COLO668 (cell line): ENCODE results near the gene ZNF548.

ENCODE experiments used
- DNase-seq: peaks from one replicate; lab custom pipeline; 2025; ENCODE audit not compliant: unreplicated experiment; lab: John Stamatoyannopoulos, UW

Gene ZNF548

DNA sequence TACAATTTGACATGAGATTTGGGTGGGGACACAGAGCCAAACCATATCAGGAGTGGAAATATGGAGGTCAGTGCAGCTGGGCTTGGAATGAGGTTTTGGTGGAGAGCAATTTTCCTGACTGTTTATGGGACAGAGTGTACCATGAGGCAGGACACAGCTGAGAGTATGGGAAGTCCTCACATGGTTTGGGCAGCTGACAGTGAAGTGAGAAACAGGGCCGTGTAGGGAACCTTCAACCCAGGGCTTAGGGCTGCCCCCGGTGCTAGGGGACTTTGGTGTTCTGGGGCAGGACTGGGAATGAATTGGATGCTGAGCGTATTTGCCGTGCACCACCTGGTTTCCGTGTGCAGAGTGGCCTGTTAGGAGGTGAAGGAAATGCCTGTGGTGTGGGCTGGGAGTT lies 6.1 kb downstream of the ZNF548 start:
- no peak for DNase-seq

DNA sequence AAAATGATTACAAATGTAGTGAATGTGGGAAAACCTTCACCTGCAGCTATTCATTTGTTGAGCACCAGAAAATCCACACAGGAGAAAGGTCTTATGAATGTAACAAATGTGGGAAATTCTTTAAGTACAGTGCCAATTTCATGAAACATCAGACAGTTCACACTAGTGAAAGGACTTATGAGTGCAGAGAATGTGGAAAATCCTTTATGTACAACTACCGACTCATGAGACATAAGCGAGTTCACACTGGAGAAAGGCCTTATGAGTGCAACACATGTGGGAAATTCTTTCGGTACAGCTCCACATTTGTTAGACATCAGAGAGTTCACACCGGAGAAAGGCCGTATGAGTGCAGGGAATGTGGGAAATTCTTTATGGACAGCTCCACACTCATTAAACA lies 9.2 kb downstream of the ZNF548 start:
- no peak for DNase-seq

DNA sequence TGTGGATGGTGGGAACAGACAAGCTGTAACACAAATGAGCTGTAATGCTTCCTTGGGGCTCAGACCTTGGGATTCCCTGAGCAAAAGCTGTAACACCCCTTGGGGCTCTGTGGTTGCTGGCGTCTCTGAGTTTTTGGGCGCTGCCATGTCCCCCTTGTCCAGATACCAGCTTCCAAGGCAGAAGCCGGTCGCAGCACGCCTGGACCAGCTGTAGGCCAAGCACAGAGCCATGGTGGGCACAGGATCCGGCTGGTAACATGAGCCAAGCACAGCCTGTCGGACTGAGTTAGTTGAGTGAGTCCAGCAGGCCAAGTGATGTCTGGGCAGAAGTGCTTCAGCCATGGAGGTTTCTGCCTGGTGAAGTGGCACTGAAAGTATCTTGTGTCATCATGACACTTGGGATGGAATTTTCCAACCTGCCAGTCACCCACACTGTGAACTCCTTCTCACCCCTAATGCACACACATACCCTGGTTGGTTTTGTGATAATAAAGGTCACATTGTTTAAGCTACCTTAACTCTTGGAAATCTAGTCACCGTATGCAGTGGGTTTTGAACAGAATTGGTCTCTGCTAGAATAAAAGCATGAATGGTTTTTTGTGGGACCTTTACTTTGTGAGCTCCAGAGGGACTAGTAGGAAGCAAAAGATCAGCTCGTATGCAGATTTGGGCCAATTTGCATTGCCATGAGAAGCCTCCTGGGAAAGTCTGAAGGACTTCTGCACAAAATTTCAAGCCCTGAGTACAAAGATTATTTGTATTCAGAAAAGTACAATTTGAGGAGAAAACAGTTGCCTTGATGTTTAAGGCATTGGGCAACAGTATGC lies 14.3 kb downstream of the ZNF548 start:
- DNase-seq, result no peak

DNA sequence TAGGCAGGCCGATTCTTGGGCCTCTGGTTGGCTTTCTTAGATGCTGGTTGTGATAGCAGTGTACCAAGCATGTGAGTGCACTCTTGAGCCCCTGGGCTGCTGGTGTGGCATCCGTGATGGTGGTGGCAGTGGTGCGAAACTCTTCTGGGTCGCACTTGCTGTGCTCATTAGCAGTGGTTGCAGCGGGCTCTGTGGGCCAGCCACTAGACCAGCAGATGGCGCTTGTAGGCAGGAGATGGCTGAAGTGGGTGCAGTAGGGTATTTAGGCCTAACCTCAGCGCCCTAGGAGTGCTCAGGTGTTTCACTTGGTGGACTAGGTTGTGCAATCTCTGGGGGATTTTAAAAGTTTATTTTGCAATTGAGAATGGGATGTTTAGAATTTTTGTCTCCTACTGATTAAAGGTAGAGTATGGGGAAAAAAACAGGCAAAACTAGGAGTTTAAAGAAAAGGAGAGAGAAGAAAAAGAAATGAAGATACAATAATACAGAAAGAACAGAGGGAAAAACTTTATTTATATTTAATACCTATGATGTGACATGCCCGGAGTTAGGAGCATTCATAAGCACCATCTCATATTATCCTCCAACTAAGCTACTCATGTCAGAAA lies 17.0 kb downstream of the ZNF548 start:
- peak; percentile 56 for DNase-seq

DNA sequence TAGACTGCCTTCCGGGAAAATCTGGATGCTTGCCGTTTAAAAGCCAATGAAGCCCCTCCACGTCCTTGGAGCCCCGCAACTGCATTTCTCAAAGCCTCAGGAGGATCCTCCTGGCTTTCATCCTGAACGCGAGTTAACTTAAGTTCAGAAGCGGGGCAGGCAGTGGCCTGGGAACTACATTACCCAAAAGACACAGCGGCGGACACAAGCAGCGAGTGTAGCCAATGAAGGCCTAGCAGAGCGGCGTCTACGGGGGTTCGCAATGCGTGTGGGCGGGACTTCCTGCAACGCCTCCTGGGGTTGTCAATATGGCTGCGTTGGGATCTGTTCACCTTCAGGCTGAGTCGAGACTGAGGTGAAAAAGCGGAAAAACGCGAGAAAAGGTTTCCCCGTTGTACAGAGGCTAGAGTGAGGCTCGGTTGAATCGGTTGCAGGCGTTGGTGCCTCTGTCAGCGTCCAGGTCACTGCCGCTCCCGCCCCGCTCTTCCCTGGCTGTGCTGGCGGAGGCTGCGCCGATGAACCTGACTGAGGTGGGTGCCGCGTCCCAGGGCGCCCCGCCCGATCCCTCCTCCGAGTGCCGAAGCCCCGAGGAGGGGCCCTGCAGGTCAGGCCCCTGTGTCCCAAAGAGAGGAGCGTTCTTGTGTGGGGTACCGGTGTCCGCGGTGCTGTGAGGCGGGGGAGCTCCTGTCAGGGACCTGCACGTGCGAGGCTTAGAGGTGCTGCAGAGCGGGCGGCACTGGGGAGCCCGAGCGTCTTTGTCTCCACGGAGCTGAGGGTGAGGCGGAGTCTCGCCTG lies 21.4 kb downstream of the ZNF548 start, which contains the start of gene ZNF17:
Gene ZNF17, plus strand, starts transcription at position 285 of the 795 bp plus-strand sequence. CDS start 2,455 bp downstream, outside the sequence.
- DNase-seq, result peak; percentile 91

DNA sequence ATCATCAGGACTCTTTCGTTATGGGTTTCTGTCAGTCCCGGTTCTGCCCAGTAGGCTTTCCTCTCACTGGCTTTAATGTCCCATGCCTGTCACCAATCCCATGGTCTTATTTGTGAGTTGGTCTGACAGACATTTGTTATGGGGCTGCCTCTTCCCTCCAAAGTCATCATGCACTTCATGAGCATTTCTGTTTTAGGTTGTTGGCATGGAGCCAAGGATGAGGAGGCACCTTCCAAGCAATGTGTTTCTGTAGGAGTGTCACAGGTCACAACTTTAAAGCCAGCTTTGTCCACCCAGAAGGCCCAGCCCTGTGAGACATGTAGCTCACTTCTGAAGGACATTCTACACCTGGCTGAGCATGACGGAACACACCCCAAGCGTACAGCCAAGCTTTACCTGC lies 29.8 kb downstream of the ZNF548 start:
- DNase-seq, result no peak

DNA sequence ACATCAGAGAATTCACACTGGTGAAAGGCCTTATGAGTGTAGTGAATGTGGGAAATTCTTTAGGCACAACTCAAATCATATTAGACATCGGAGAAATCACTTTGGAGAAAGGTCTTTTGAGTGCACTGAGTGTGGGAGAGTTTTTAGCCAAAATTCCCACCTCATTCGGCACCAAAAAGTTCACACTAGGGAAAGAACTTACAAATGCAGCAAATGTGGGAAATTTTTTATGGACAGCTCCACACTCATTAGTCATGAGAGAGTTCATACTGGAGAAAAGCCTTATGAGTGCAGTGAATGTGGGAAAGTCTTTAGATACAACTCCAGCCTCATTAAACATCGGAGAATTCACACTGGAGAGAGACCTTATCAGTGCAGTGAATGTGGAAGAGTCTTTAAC lies 31.4 kb downstream of the ZNF548 start:
- no peak for DNase-seq

DNA sequence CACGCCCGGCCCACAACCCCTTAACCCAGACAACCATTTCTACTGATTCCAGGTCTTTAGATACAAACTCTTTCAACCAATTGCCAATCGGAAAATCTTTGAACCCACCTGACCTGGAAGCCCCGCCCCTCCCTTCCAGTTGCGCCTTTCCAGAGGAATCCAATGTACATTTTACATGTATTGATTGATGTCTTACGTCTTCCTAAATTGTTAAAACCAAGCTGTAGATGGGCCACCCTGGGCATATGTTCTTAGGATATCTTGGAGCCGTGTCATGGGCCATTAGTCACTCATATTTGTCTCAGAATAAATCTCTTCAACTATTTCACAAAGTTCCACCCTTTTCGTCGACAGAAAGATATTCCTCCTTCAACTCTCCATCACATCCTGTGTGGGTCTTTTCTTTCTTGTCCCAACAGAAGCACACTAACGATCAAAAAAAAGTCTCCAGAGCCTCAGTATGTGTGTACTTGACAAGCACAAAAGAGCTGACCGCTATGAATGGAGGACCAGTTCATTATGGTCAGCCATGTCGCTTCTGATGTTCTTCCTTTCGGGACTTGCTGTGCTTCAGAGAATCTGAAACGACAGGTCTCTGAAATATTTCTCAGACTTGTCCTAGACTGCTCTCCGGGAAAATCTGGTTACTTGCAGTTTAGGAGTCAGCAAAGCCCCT lies 44.9 kb downstream of the ZNF548 start:
- DNase-seq, result no peak

DNA sequence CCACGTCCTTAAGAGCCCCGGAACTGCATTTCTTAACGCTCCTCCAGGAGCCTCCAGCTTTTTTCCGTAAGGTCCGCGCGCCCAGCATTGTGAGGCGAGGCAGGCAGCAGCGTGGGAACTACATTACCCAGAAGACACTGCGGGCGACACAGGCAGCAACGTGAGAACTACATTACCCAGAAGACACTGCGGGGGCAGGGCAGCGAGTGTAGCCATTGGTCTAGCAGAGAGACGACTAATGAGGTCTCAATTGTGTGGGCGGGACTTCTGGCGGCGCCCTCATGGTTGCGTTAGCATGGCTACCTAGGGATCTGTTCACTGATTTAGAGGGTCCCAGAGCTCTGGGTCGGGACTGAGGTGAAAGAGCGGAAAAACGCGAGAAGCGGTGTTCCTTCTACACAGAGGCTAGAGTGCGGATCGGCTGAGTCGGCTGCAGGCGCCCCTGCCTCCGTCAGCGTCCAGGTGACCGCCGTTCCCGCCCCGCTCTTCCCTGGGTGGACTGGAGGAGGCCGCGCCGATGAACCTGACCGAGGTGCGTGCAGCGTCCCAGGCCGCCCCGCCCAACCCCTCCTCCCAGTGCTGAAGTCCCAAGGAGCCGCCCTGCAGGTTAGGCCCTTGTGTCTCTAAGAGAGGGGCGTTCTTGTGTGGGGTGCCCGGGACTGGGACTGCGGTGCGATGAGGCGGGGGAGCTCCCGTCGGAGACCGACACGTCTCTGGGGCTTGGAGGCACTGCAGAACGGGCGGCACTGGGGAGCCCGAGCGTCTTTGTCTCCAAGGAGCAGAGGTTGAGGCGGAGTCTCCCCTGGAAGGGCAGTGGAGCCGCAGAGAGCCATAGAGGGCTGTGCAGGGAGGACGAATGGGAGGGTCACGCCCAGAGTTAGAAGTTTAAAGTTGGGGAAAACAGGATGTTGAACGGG lies 45.7 kb downstream of the ZNF548 start, which contains the start of gene ZNF749:
Gene ZNF749, plus strand, starts transcription at position 264 of the 917 bp plus-strand sequence. Its CDS starts 254 bp downstream, at position 518.
- DNase-seq, result peak; percentile 96

DNA sequence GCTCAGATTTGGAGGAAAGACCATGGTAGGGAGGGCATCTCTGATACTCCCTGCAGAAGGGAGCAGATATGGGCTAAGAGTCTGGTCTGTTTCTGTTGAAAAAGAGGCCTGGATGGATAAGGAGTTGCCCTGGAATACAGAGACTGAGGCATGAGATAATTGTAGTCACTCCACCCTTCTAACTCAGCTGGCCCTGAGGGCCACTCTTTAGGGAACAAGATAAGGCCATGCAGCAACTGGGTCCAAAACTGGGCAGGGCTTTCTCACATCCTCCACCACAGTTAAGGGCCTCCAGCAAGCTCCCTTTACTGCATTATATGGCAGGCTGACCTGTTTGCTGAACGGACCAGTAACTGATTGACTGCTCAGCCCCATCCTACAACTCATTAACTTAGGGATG lies 46.8 kb downstream of the ZNF548 start:
- DNase-seq, result no peak

DNA sequence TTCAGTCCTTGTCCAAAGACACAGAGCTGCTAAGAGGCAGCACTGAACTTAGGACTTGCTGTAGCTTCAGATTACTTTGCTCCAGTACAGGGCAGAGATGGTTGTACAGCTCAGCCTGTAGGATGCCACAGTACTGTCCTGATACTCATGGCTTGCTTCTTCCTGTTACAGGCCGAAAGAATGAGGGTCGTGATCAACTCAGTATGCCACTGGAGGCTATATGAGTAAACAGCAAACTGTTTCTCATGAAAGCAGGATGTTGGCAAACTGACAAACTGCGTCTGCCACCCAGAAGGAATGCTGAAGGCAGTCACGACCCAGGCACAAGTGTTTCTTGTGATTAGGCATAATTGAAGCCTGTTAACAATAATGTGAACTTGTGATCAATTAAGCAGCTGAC lies 48.3 kb downstream of the ZNF548 start:
- no peak for DNase-seq

DNA sequence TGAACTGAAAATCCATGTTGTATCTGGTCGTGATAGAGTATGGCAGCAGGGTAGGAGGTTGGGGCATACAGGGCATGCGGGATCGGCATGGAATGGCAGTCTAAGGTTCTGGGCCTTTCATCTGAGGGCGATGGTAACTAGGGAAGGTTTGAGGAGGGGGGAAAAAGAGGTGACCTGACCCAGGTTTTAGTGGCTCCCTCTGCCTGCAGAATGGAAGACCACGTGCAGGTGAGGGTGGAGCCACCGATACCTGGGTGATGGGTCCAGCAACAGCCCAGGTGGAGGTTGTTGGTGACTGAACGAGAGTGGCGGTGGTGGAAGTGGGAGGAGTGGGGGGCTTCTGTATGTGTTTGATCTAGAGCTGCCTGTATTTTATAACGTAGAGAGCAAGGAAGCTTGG lies 49.3 kb downstream of the ZNF548 start:
- no peak for DNase-seq

DNA sequence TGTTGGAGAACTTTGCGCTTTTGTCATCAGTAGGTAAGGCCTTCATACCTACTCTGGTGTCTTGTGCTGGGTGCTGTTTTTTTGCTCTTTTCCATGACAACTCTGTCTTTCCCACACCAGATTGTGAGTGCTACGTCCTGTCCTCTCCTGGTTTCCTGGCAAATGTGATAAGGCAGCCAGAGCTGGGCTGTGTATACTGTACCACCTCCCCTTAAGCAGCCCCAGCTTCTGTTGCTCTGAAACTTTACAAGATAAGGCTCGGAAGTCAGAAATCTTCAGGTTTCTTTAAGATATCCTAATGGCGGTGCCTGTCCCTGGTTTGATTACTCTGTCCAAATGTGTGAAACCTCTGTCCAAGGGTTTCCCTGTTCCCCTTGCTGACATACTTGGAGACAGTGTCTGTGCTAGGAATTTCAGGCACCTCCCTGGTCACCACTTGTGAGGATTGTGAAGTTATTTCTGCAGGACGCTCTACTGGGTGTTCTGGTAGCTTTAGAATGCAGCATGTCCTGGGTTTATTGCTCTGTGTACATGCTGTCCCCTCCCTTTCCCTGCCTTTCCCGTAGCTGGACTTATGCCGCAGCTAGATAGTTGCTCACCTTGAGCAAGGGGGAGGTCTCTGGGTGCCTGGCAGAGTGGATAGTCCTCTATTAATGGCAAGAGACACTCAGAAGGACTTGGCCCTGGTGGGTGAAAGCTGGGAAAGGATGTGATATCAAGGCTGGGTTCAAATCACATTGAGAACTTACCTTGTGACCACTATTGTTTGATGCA lies 52.5 kb downstream of the ZNF548 start:
- no peak for DNase-seq

DNA sequence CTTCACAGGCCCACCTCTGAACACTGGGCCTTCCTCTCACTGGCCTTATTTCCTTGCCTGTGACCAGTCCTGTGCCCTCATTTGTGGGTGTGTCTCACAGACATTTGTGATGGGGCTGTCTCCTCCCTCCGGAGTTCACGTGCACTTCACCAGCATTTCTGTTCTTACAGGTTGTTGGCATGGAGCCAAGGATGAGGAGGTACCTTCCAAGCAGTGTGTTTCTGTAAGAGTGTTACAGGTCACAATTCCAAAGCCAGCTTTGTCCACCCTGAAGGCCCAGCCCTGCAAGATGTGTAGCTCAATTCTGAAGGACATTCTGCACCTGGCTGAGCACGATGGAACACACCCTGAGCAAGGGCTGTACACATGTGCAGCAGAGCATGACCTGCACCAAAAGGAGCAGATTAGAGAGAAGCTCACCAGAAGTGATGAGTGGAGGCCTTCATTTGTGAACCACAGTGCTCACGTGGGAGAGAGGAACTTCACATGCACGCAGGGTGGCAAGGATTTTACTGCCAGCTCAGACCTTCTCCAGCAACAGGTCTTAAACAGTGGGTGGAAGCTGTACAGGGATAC lies 53.6 kb downstream of the ZNF548 start:
- DNase-seq, result no peak

DNA sequence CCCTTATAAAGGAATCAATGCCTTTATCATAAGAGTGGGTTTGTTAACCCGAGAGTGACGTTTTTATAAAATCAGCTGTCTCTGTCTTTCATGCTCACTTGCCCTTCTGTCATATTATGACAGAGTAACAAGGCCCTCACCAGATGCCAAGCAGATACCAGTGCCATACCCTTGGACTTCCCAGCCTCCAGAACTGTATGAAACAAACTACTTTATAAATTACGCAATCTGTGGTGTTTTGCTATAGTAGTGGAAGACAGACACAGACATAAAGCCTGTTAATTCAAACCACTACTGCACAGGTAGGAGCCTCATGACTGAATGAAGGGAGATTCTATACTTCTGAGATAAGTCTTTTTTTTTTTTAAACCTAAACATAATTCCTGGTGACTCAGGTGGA lies 62.7 kb downstream of the ZNF548 start:
- no peak for DNase-seq
